GM12872 (cell line): Measurements from ENCODE around the gene C4B.
A peak's percentile ranks its signal among the peaks of the same experiment; 100 is the strongest.

Experiments used
- TF ChIP-seq, protein P1 (sequence below): IDR thresholded peaks from 3 replicates; pipeline ENCODE4 v1.5.1; 2011; ENCODE audit warnings: low read depth, mild to moderate bottlenecking, low read length, moderate library complexity; ENCODE audit not compliant: insufficient read depth

C4B gene

DNA sequence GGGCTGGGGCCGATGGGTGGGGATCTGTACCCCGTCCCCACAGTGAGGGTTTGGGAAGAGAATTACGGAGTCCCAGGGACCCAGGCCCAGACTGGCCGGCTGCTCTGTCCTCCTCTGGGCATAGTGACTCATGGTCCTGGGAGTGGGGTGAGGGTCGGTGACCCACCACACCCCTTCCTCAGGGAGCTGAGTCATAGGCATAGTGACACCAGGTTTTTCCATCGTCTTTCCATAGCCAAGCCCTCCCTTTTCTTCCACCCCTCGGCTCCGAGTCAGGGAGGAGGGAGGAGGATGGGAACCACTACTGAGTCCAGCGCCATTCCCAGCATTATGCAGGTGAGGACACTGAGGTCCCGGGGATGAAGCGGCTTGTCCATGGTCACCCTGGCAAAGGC is 32.5 kb downstream of the C4B start:
- TF ChIP-seq, protein P1, sequence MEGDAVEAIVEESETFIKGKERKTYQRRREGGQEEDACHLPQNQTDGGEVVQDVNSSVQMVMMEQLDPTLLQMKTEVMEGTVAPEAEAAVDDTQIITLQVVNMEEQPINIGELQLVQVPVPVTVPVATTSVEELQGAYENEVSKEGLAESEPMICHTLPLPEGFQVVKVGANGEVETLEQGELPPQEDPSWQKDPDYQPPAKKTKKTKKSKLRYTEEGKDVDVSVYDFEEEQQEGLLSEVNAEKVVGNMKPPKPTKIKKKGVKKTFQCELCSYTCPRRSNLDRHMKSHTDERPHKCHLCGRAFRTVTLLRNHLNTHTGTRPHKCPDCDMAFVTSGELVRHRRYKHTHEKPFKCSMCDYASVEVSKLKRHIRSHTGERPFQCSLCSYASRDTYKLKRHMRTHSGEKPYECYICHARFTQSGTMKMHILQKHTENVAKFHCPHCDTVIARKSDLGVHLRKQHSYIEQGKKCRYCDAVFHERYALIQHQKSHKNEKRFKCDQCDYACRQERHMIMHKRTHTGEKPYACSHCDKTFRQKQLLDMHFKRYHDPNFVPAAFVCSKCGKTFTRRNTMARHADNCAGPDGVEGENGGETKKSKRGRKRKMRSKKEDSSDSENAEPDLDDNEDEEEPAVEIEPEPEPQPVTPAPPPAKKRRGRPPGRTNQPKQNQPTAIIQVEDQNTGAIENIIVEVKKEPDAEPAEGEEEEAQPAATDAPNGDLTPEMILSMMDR = no peak

DNA sequence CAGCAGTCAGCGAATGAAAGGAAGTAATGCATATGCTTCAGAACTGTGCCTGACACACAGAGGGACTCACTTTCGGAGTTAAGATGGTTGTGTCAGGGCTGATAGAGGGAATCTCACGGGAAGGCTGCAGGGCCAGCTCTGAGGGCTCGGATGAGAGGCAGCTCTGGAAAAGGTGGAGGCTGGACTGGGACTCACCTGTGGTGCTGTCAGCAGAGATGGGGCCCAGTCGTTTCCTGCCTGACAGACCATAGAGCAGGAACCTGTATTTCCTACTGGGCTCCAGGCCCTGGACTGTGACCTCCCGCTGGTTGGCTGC is 32.9 kb downstream of the C4B start:
- TF ChIP-seq, protein P1 = no peak

DNA sequence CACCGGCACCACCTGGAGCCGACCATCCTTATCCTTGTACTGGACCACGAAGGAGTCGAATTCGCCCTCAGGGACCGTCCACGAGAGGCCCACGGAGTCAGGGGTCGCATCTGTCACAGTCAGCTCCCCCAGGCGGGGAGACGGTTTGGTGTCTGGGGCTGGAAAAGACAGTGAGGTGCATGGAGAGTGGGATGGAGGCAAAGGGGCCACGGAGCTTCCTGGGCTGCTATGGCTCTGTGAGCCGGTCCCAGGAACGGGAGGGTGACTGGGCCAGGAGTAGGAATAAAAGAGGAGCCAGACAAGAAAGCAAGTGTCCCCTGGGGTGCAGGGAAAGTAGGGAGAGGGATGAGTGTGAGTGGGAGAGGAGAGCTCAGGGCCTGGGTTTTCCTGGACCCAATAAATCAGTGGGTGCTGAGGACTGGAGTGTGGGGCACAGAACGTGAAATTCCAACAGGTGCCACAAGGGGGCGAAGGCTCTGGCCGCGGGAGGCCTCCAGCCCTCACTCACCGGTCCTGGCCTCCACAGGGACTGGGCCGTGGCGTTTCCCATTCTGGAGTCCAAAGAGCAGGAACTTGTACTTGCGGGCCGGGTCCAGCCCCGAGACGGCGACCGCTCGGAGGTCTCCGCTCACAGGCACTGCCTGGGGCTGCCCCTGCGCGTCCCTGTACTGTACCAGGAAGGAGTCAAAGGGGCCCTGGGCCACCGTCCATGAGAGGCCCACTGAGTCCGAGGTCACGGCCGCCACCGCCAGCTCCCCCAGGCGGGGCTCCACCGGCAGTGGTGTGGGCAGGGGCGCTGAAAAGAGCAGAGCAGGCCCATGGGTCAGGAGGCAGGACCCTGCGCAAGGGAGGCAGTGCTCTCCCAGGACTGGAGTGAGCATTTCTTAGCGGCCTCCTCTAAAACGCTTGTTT is 33.5 kb downstream of the C4B start:
- TF ChIP-seq, protein P1 = peak; percentile 94

GRCh38 chr6:32049149-32049548 is 34.6 kb downstream of the C4B start:
- TF ChIP-seq, protein P1 = 0 out of 3 replicates have a peak, but pooled peaks have one; percentile 0

DNA sequence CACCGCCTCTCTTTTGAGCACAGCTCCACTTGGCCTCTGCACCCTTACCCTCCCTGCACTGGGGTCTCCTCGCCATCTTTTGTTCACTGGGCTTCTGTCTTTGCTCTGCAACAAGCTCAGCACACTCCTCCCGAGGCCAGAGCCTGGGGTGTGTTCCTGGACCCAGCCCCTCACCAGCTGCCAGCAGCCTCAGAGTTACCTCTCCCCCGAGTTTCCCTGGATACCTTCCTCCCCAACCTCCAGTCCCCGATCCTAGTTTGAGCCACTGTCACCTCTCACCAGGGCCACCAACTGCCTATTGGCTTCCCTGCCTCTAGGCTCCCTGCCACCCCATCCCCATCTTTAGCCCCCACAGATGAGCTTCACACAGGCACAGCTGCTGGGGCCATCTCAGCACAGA is 36.0 kb downstream of the C4B start:
- TF ChIP-seq, protein P1 = no peak

- TF ChIP-seq, protein P1 = no peak
These were observed 41.7 kb downstream of the C4B start for GRCh38 chr6:32056254-32056653.

DNA sequence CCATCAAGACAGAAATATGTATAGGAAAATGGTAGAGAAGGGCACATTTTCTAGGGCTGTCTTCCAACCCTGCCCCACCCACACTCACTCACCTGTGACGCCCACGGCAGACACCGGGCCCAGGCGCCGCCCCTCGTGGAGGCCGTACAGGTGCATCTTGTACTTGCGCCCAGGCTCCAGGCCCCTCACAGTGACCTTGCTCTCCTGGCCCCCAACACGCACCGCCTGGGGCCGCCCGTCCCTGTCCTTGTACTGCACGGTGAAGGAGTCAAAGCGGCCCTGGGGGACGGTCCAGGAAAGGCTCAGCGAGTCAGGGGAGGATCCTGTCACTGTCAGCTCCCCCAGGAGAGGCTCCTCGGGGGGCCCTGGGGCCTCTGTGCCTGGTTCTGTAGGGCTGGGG is 43.4 kb downstream of the C4B start:
- TF ChIP-seq, protein P1 = no peak
